ENCODE measurements around the gene KIF26A.

KIF26A gene

GRCh38 chr14:104209985-104210816 lies 71.8 kb downstream of the KIF26A start:
- no peak overlapping the region for H3K18ac ChIP-seq (ENCODE audit: low read length)
- H3K79me2 ChIP-seq (ENCODE audit: control insufficient read depth, insufficient read depth, low read length): no peaks in the 10 kb centered on the region
- no peak overlapping the region for H2BK120ac ChIP-seq (ENCODE audit: low read depth, low read length)
- no peak overlapping the region for H4K5ac ChIP-seq (ENCODE audit: low read length)
- H3K79me1 ChIP-seq (ENCODE audit: low read length): no peaks in the 10 kb centered on the region
- WGBS (ENCODE audit: extremely low coverage, insufficient coverage, low lambda C conversion rate): no CpG with 5 or more reads among the region's 21 CpGs
- DNase-seq: no peak
- no peak overlapping the region for H3K4ac ChIP-seq (ENCODE audit: low read depth, low read length)
- no peak overlapping the region for H3K27ac ChIP-seq (ENCODE audit: low read depth, low read length)
- no peak overlapping the region for H2BK15ac ChIP-seq (replicated peaks; ENCODE audit: low read depth)
- H4K8ac ChIP-seq (ENCODE audit: low read depth, low read length): no peak overlapping the region
- no peak overlapping the region for H3K4me3 ChIP-seq (ENCODE audit: low read length)
- no peak overlapping the region for H3K9ac ChIP-seq (ENCODE audit: low read length)
- H3K4me1 ChIP-seq (ENCODE audit: control insufficient read depth, low read depth, low read length): no peaks in the 10 kb centered on the region
- no peaks in the 10 kb centered on the region for H3K36me3 ChIP-seq (ENCODE audit: control insufficient read depth, insufficient read depth, low read length)
- no peak overlapping the region for H3K56ac ChIP-seq (ENCODE audit: low read length)
- H3K27me3 ChIP-seq (ENCODE audit: insufficient read depth, low read length, poor library complexity): no peaks in the 10 kb centered on the region
- no peak overlapping the region for H3K4me2 ChIP-seq (ENCODE audit: low read length)
- no peak overlapping the region for H2AK5ac ChIP-seq (ENCODE audit: low read length)
- no peak overlapping the region for H2BK5ac ChIP-seq (ENCODE audit: low read length)
- H3K23ac ChIP-seq (ENCODE audit: low read length): no peak overlapping the region

GRCh38 chr14:104210817-104211195 lies 72.4 kb downstream of the KIF26A start:
- H3K4me3 ChIP-seq (ENCODE audit: low read length): no peak overlapping the region
- H4K5ac ChIP-seq (ENCODE audit: low read length): no peak overlapping the region
- no peak overlapping the region for H3K56ac ChIP-seq (ENCODE audit: low read length)
- H3K4ac ChIP-seq (ENCODE audit: low read depth, low read length): no peak overlapping the region
- H2BK5ac ChIP-seq (ENCODE audit: low read length): no peak overlapping the region
- no peak overlapping the region for H3K18ac ChIP-seq (ENCODE audit: low read length)
- no peaks in the 10 kb centered on the region for H3K36me3 ChIP-seq (ENCODE audit: control insufficient read depth, insufficient read depth, low read length)
- H3K79me2 ChIP-seq (ENCODE audit: control insufficient read depth, insufficient read depth, low read length): no peaks in the 10 kb centered on the region
- H3K4me1 ChIP-seq (ENCODE audit: control insufficient read depth, low read depth, low read length): no peaks in the 10 kb centered on the region
- no peak overlapping the region for H2BK15ac ChIP-seq (replicated peaks; ENCODE audit: low read depth)
- H3K23ac ChIP-seq (ENCODE audit: low read length): no peak overlapping the region
- no peak overlapping the region for H2AK5ac ChIP-seq (ENCODE audit: low read length)
- DNase-seq: no peak
- no peak overlapping the region for H2BK120ac ChIP-seq (ENCODE audit: low read depth, low read length)
- no peaks in the 10 kb centered on the region for H3K27me3 ChIP-seq (ENCODE audit: insufficient read depth, low read length, poor library complexity)
- H3K27ac ChIP-seq (ENCODE audit: low read depth, low read length): no peak overlapping the region
- no peak overlapping the region for H3K4me2 ChIP-seq (ENCODE audit: low read length)
- no peaks in the 10 kb centered on the region for H3K79me1 ChIP-seq (ENCODE audit: low read length)
- no peak overlapping the region for H3K9ac ChIP-seq (ENCODE audit: low read length)
- no CpG with 5 or more reads among the region's 11 CpGs for WGBS (ENCODE audit: extremely low coverage, insufficient coverage, low lambda C conversion rate)
- H4K8ac ChIP-seq (ENCODE audit: low read depth, low read length): no peak overlapping the region

- Histone ChIP-seq H2BK120ac (ENCODE audit: low read depth, low read length) (no peak overlapping the region), H2BK5ac (ENCODE audit: low read length) (no peak overlapping the region), H3K23ac (ENCODE audit: low read length) (no peak overlapping the region), H3K18ac (ENCODE audit: low read length) (no peak overlapping the region), H2AK5ac (ENCODE audit: low read length) (no peak overlapping the region), H3K4me1 (ENCODE audit: control insufficient read depth, low read depth, low read length) (no peaks in the 10 kb centered on the region), H3K27ac (ENCODE audit: low read depth, low read length) (no peak overlapping the region), H3K27me3 (ENCODE audit: insufficient read depth, low read length, poor library complexity) (no peaks in the 10 kb centered on the region), H3K4me3 (ENCODE audit: low read length) (no peak overlapping the region), H3K79me2 (ENCODE audit: control insufficient read depth, insufficient read depth, low read length) (no peaks in the 10 kb centered on the region), H4K5ac (ENCODE audit: low read length) (no peak overlapping the region), H3K79me1 (ENCODE audit: low read length) (no peaks in the 10 kb centered on the region), H4K8ac (ENCODE audit: low read depth, low read length) (no peak overlapping the region), H3K4me2 (ENCODE audit: low read length) (no peak overlapping the region), H3K4ac (ENCODE audit: low read depth, low read length) (no peak overlapping the region), H3K36me3 (ENCODE audit: control insufficient read depth, insufficient read depth, low read length) (no peaks in the 10 kb centered on the region), H3K56ac (ENCODE audit: low read length) (no peak overlapping the region), H2BK15ac (replicated peaks; ENCODE audit: low read depth) (no peak overlapping the region), H3K9ac (ENCODE audit: low read length) (no peak overlapping the region)
- no CpG with 5 or more reads among the region's 13 CpGs for WGBS (ENCODE audit: extremely low coverage, insufficient coverage, low lambda C conversion rate)
- DNase-seq: no peak
Measured at GRCh38 chr14:104211215-104211614, 72.8 kb downstream of the KIF26A start.

GRCh38 chr14:104211741-104212140 lies 73.4 kb downstream of the KIF26A start:
- no peaks in the 10 kb centered on the region for H3K79me2 ChIP-seq (ENCODE audit: control insufficient read depth, insufficient read depth, low read length)
- no peak overlapping the region for H4K8ac ChIP-seq (ENCODE audit: low read depth, low read length)
- H2BK5ac ChIP-seq (ENCODE audit: low read length): no peak overlapping the region
- no peak overlapping the region for H3K9ac ChIP-seq (ENCODE audit: low read length)
- H3K27me3 ChIP-seq (ENCODE audit: insufficient read depth, low read length, poor library complexity): no peaks in the 10 kb centered on the region
- H3K36me3 ChIP-seq (ENCODE audit: control insufficient read depth, insufficient read depth, low read length): no peaks in the 10 kb centered on the region
- no peak overlapping the region for H3K23ac ChIP-seq (ENCODE audit: low read length)
- no peak for DNase-seq
- no peak overlapping the region for H3K4me3 ChIP-seq (ENCODE audit: low read length)
- H3K79me1 ChIP-seq (ENCODE audit: low read length): no peaks in the 10 kb centered on the region
- no peak overlapping the region for H3K4me2 ChIP-seq (ENCODE audit: low read length)
- no peak overlapping the region for H3K4ac ChIP-seq (ENCODE audit: low read depth, low read length)
- no peak overlapping the region for H3K18ac ChIP-seq (ENCODE audit: low read length)
- H2BK120ac ChIP-seq (ENCODE audit: low read depth, low read length): no peak overlapping the region
- H4K5ac ChIP-seq (ENCODE audit: low read length): no peak overlapping the region
- H3K4me1 ChIP-seq (ENCODE audit: control insufficient read depth, low read depth, low read length): no peaks in the 10 kb centered on the region
- H3K27ac ChIP-seq (ENCODE audit: low read depth, low read length): no peak overlapping the region
- H3K56ac ChIP-seq (ENCODE audit: low read length): no peak overlapping the region
- no peak overlapping the region for H2BK15ac ChIP-seq (replicated peaks; ENCODE audit: low read depth)
- H2AK5ac ChIP-seq (ENCODE audit: low read length): no peak overlapping the region
- WGBS (ENCODE audit: extremely low coverage, insufficient coverage, low lambda C conversion rate): no CpG with 5 or more reads among the region's 9 CpGs

DNA sequence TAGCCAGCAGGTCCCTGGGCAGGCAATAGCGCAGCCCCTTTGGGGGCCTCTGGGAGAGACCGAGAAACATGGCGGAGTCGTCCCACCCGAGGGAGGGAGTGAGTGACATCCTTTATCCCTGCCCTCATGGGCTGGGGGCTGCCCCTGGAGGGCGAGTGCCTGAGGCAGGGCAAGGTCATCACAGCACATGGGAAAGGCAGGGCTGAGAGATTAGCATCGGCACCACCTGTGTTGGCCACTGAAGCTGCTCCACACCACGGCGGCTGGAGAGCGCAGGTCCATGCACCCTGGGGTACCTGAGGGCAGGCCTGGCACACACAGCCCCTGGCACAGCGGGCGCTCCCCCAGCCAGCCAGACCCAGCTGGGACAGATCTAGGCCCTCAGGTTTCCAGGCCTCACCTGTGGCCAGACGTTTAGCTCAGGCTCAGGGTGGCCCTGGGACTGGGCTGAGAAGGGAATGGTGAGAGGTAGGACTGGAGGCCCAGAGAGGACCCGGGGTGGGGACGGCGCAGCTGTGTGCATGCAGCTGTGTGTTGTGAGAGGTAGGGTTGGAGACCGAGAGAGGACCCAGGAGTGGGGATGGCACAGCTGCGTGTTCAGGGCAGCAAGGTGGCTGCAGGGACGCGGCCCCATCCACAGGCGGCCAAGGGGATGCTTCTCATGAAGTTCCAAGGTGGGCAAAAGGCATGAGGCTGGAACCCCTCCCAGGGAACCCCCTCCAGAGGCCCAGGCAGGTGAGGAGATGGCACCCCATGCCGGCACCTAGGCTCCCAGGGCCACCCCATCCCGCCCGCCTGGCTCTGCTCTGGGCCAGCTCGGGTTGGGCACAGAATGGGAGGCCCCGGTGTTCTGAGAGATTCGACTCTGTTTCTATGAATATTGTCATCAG lies 74.1 kb downstream of the KIF26A start:
- WGBS (ENCODE audit: extremely low coverage, insufficient coverage, low lambda C conversion rate): no CpG with 5 or more reads among the region's 27 CpGs
- no peaks in the 10 kb centered on the region for H3K36me3 ChIP-seq (ENCODE audit: control insufficient read depth, insufficient read depth, low read length)

More for the DNA sequence above, 74.1 kb downstream of the KIF26A start:
- DNase-seq: no peak
- Histone ChIP-seq H3K27ac (ENCODE audit: low read depth, low read length) (no peak overlapping the region), H3K4me2 (ENCODE audit: low read length) (no peak overlapping the region), H2BK120ac (ENCODE audit: low read depth, low read length) (no peak overlapping the region), H3K27me3 (ENCODE audit: insufficient read depth, low read length, poor library complexity) (no peaks in the 10 kb centered on the region), H4K8ac (ENCODE audit: low read depth, low read length) (no peak overlapping the region), H3K18ac (ENCODE audit: low read length) (no peak overlapping the region), H3K4ac (ENCODE audit: low read depth, low read length) (no peak overlapping the region), H3K4me1 (ENCODE audit: control insufficient read depth, low read depth, low read length) (no peaks in the 10 kb centered on the region), H4K5ac (ENCODE audit: low read length) (no peak overlapping the region), H3K23ac (ENCODE audit: low read length) (no peak overlapping the region), H3K79me2 (ENCODE audit: control insufficient read depth, insufficient read depth, low read length) (no peaks in the 10 kb centered on the region), H3K79me1 (ENCODE audit: low read length) (no peaks in the 10 kb centered on the region), H3K9ac (ENCODE audit: low read length) (no peak overlapping the region), H2BK5ac (ENCODE audit: low read length) (no peak overlapping the region), H2BK15ac (replicated peaks; ENCODE audit: low read depth) (no peak overlapping the region), H3K4me3 (ENCODE audit: low read length) (no peak overlapping the region), H2AK5ac (ENCODE audit: low read length) (no peak overlapping the region), H3K56ac (ENCODE audit: low read length) (no peak overlapping the region)
